GM21529 (cell line): ENCODE measurements around the gene PTPN23.
"Not testable (repeated sequence)": the region's sequence is repeated elsewhere in the genome, so short reads cannot be mapped to it uniquely, and the experiment has no call there.

Experiments used
- ATAC-seq: cut with Tn5 transposase; IDR thresholded peaks from one replicate; pipeline ENCODE4 v1.9.1; 2021; ENCODE audit not compliant: unreplicated experiment

PTPN23 gene

GRCh38 chr3:47440131-47440530 lies 59.3 kb downstream of the PTPN23 start:
- ATAC-seq: no peak

GRCh38 chr3:47441796-47442551 lies 61.2 kb downstream of the PTPN23 start:
- no peak for ATAC-seq

- no peak for ATAC-seq
These were observed 62.8 kb downstream of the PTPN23 start for GRCh38 chr3:47443611-47443995.

- ATAC-seq: no peak
These were observed 63.3 kb downstream of the PTPN23 start for GRCh38 chr3:47444103-47444502.

GRCh38 chr3:47452453-47453215 lies 71.8 kb downstream of the PTPN23 start:
- ATAC-seq: no peak

GRCh38 chr3:47455806-47456452 lies 75.1 kb downstream of the PTPN23 start:
- ATAC-seq: no peak

GRCh38 chr3:47456984-47457383 lies 76.2 kb downstream of the PTPN23 start:
- ATAC-seq: no peak

- not testable (repeated sequence) for ATAC-seq
These were observed 78.8 kb downstream of the PTPN23 start for GRCh38 chr3:47459534-47460085.
